ENCODE data around the gene COL25A1.

- TF ChIP-seq CTCF (IDR thresholded peaks at IDR 0.05) (no peak), REST (IDR thresholded peaks at IDR 0.05; ENCODE audit: insufficient read depth in 1 of 2, low read depth in 2 of 2, low read length in 1 of 2) (no peak), POLR2AphosphoS5 (IDR thresholded peaks at IDR 0.05; ENCODE audit: low read depth, low read length) (no peak), SIN3A (IDR thresholded peaks at IDR 0.05; ENCODE audit: borderline replicate concordance, insufficient read depth, low read depth, low read length) (no peak)
Observed at GRCh38 chr4:109155682-109156283, 146.7 kb downstream of the COL25A1 start.

All from Panc1 (cell line).